HEK293T (cell line): Measurements from ENCODE around the gene RNF130.

ENCODE experiments used
- ARNT ChIP-seq: fragments of 450-650 bp; IDR thresholded peaks from 2 replicates; pipeline ENCODE4 v1.6.1; 2017; ENCODE audit warnings: mild to moderate bottlenecking
- BHLHE40 ChIP-seq: fragments of 450-650 bp; IDR thresholded peaks from 2 replicates; pipeline ENCODE4 v1.6.1; 2016; ENCODE audit warnings: mild to moderate bottlenecking, moderate library complexity, borderline replicate concordance
- ELF4 ChIP-seq: fragments of 450-650 bp; IDR thresholded peaks from 2 replicates; pipeline ENCODE4 v1.6.1; 2017; ENCODE audit warnings: antibody characterized with exemption
- FOXM1 ChIP-seq: fragments of 450-650 bp; IDR thresholded peaks from 2 replicates; pipeline ENCODE4 v1.6.1; 2017; ENCODE audit warnings: mild to moderate bottlenecking, borderline replicate concordance
- HDGF ChIP-seq: fragments of 450-650 bp; IDR thresholded peaks from 2 replicates; pipeline ENCODE4 v1.6.1; 2017; ENCODE audit warnings: antibody characterized with exemption, borderline replicate concordance
- L3MBTL2 ChIP-seq: fragments of 450-650 bp; conservative IDR thresholded peaks from 2 replicates; pipeline ENCODE4 v1.6.1; 2016; ENCODE audit warnings: mild to moderate bottlenecking
- NFRKB ChIP-seq: fragments of 450-650 bp; IDR thresholded peaks from 2 replicates; pipeline ENCODE4 v1.6.1; 2016; ENCODE audit warnings: mild to moderate bottlenecking, moderate library complexity
- PKNOX1 ChIP-seq: fragments of 450-650 bp; IDR thresholded peaks from 2 replicates; pipeline ENCODE4 v1.6.1; 2016
- SP1 ChIP-seq: fragments of 450-650 bp; IDR thresholded peaks from 2 replicates; pipeline ENCODE4 v1.6.1; 2017
- SUZ12 ChIP-seq: fragments of 450-650 bp; IDR thresholded peaks from 2 replicates; pipeline ENCODE4 v1.6.1; 2016; ENCODE audit warnings: mild to moderate bottlenecking
- TARDBP ChIP-seq: fragments of 450-650 bp; IDR thresholded peaks from 2 replicates; pipeline ENCODE4 v1.6.1; 2016
- ZNF384 ChIP-seq: fragments of 450-650 bp; IDR thresholded peaks from 2 replicates; pipeline ENCODE4 v1.6.1; 2016

GRCh38 chr5:179974246-179974945 is 97.2 kb downstream of the RNF130 start:
- no peak for TF ChIP-seq FOXM1
- no peak for TF ChIP-seq HDGF
- no peak for TF ChIP-seq TARDBP
- no peak for TF ChIP-seq SP1
- TF ChIP-seq NFRKB: no peak
- no peak for TF ChIP-seq BHLHE40
- TF ChIP-seq SUZ12: no peak
- TF ChIP-seq ELF4: no peak
- no peak for TF ChIP-seq L3MBTL2
- no peak for TF ChIP-seq ARNT
- no peak for TF ChIP-seq PKNOX1
- no peak for TF ChIP-seq ZNF384
